ENCODE results near the gene VPS37B.

DNA sequence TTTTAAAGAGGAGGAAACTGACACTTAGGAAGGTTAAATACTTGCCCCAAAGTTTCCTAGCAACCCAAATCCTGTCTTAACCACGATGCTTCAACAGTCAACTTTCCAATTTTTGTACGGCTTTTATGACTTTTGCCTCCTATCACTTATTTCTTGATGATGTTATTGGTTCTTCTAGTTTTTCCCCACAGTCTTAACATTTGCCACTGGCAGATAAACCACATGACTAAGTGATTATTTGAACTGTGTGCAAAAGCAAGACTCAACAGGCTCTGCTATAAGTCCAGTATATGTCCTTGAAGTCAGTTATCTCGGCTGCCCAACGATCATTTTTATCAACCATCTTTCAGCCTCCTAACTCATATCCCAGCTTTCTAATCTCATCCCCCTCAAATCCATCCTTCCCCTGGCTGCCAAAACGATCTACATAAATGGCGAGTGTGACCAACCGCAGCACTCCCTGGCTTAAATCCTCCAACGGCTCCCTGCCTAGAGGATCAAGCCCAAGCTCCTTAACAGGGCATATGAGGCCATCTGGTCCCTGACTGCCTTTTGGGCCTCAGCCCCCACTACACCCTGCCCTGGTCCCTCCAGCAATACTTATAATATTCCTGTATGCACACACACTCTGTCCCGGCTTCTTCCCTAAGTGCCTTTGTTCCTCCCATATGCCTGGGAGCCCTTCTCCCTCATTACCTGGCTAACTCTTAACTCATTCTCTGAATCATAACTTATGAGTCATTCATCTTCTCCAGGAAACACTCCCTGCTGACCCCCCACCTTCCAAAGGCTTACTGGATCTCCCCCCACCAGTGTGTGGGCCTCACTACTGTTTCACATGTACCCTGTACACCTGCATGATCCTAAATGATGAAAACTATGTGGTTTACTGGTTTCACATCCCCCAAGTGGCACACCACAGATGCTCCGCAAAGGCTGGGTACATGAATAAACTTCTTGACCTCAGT lies 8.8 kb downstream of the VPS37B start:
- TF ChIP-seq ZNF274 (IDR thresholded peaks at IDR 0.05; ENCODE audit: low read depth, low read length) (no peak), YY1 (IDR thresholded peaks at IDR 0.05; ENCODE audit: insufficient read depth, insufficient read length) (no peak), SUZ12 (IDR thresholded peaks at IDR 0.05; ENCODE audit: extremely low read depth, insufficient read depth, insufficient read length) (no peak)
